SJSA1 (cell line): ENCODE results near the gene ATP6V1G3. TPM values are rescaled to one million over a fixed set of nuclear protein-coding genes. Genes with fewer than 3 reads are reported as not detected.

Experiments
- DNase-seq, 2 experiments: peaks; one replicate each; pipeline ENCODE4 v3.0.0-alpha.2; 2015 to 2020; ENCODE audit warnings: low spot score in 2 of 2, low read depth in 1 of 2
- H3K27ac ChIP-seq: fragments of 250-450 bp; sonication (Bioruptor Pico); 2 replicates; pipeline ENCODE4 v1.5.1; 2020; ENCODE audit warnings: mild to moderate bottlenecking, moderate library complexity
- H3K27me3 ChIP-seq: fragments of 250-450 bp; sonication (Bioruptor Pico); replicated peaks from 2 replicates; pipeline ENCODE4 v1.5.1; 2020; ENCODE audit warnings: mild to moderate bottlenecking, moderate library complexity
- H3K36me3 ChIP-seq: fragments of 250-450 bp; sonication (Bioruptor Pico); 2 replicates; pipeline ENCODE4 v1.5.1; 2020; ENCODE audit warnings: mild to moderate bottlenecking
- H3K4me1 ChIP-seq: fragments of 250-450 bp; sonication (Bioruptor Pico); replicated peaks from 2 replicates; pipeline ENCODE4 v1.6.1; 2021; ENCODE audit warnings: mild to moderate bottlenecking
- H3K4me3 ChIP-seq: fragments of 250-450 bp; sonication (Bioruptor Pico); 2 replicates; pipeline ENCODE4 v1.5.1; 2020; ENCODE audit warnings: mild to moderate bottlenecking
- H3K9me3 ChIP-seq: fragments of 250-450 bp; sonication (Bioruptor Pico); replicated peaks from 2 replicates; pipeline ENCODE4 v1.5.1; 2020; ENCODE audit warnings: mild to moderate bottlenecking
- total RNA-seq: library from RNA; depleted of rRNA; stranded (reverse); fragments of >200 nt; shearing (Covaris generic); gene quantifications from 2 replicates; pipeline ENCODE4 v1.2.3, GENCODE V29; 2014

ATP6V1G3 gene
- total RNA-seq, 1 experiment from 2014 or later, result not detected

DNA sequence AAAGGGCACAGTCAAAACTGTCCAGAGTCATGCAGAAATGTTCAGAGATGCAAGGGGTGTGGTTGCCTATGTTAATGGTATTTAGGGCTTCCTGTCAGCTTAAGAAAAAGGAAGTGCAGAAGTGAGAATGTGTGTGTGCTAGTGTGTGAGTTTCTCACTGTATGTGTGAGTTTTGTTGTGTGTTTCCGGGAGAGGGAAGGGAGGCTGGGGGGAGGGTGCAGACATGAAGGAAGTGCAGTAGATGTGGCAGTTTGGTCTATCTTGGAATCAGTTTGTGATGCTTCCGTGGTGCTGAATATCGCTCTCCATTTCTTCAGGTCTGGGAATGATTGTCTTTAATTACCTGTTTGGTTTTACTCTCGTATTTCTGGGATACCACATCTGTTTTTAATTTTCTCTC is 16.5 kb upstream of the ATP6V1G3 start:
- H3K36me3 ChIP-seq, result no peaks in the 10 kb centered on the region
- no peak overlapping the region for H3K4me3 ChIP-seq
- H3K4me1 ChIP-seq, result no peaks in the 10 kb centered on the region
- DNase-seq, result no peak
- H3K27me3 ChIP-seq, result no peaks in the 10 kb centered on the region
- no peak overlapping the region for H3K27ac ChIP-seq
- no peaks in the 10 kb centered on the region for H3K9me3 ChIP-seq

- H3K4me3 ChIP-seq, result no peak overlapping the region
- no peak for DNase-seq
- H3K36me3 ChIP-seq, result no peaks in the 10 kb centered on the region
- no peaks in the 10 kb centered on the region for H3K9me3 ChIP-seq
- H3K27ac ChIP-seq, result no peak overlapping the region
- H3K27me3 ChIP-seq, result no peaks in the 10 kb centered on the region
- H3K4me1 ChIP-seq, result no peaks in the 10 kb centered on the region
Observed at GRCh38 chr1:198552668-198553416, 12.4 kb upstream of the ATP6V1G3 start.

- no peak overlapping the region for H3K4me3 ChIP-seq
- no peaks in the 10 kb centered on the region for H3K27me3 ChIP-seq
- no peaks in the 10 kb centered on the region for H3K36me3 ChIP-seq
- no peaks in the 10 kb centered on the region for H3K9me3 ChIP-seq
- no peaks in the 10 kb centered on the region for H3K4me1 ChIP-seq
- DNase-seq, result no peak
- H3K27ac ChIP-seq, result no peak overlapping the region
Observed at GRCh38 chr1:198550941-198551524, 10.6 kb upstream of the ATP6V1G3 start.

DNA sequence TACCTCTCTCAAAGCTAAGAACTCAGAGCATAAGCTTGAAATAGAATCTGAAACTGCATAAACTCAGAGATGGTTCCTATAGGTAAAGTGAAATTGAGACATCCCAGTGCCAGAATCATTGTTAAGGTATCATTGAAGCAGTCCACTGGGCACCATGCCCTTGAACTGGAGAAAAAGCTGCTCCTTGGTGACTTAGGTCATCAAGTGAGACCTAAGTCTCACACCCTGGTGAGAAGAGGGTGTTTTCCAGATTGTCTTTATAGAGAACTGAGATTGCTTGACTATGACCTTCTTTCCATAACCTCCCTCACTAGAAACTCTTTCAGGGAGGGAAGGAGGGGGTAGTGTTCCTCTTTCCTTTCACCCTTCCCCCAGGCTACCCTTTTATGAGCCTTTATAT is 9.4 kb upstream of the ATP6V1G3 start:
- Histone ChIP-seq H3K9me3 (no peaks in the 10 kb centered on the region), H3K4me1 (no peaks in the 10 kb centered on the region), H3K4me3 (no peak overlapping the region), H3K27ac (no peak overlapping the region), H3K36me3 (no peaks in the 10 kb centered on the region), H3K27me3 (no peaks in the 10 kb centered on the region)
- DNase-seq, result no peak

GRCh38 chr1:198548890-198549289 is 8.4 kb upstream of the ATP6V1G3 start:
- H3K9me3 ChIP-seq, result no peaks in the 10 kb centered on the region
- no peaks in the 10 kb centered on the region for H3K36me3 ChIP-seq
- H3K4me3 ChIP-seq, result no peak overlapping the region
- no peaks in the 10 kb centered on the region for H3K27me3 ChIP-seq
- DNase-seq, result no peak
- no peaks in the 10 kb centered on the region for H3K4me1 ChIP-seq
- no peak overlapping the region for H3K27ac ChIP-seq

- Histone ChIP-seq H3K27me3 (no peaks in the 10 kb centered on the region), H3K36me3 (no peaks in the 10 kb centered on the region), H3K4me3 (no peak overlapping the region), H3K9me3 (no peaks in the 10 kb centered on the region), H3K27ac (no peak overlapping the region), H3K4me1 (no peaks in the 10 kb centered on the region)
- no peak for DNase-seq
Observed at GRCh38 chr1:198545156-198545555, 4.7 kb upstream of the ATP6V1G3 start.

DNA sequence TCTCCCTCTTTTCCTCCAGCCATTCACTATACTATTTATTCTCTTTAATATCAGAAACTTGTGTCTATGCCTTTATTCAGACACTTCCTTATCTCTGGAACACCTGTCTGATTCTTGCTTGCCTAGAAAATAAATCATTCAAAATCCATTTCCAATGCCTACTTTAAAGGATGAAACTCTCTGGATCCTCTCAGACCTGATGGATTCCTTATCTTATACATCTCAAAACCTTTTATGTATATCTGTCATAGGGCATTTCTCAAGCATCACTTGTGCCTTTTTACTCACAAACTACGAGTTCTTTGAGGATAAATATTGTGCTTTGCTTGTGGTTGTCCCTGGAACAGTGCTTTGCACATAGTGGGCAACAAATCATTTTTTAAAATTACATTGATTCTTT is 3.8 kb upstream of the ATP6V1G3 start:
- Histone ChIP-seq H3K27ac (no peak overlapping the region), H3K36me3 (no peaks in the 10 kb centered on the region), H3K4me3 (no peak overlapping the region), H3K27me3 (no peaks in the 10 kb centered on the region), H3K9me3 (no peaks in the 10 kb centered on the region), H3K4me1 (no peaks in the 10 kb centered on the region)
- no peak for DNase-seq

- no peaks in the 10 kb centered on the region for H3K36me3 ChIP-seq
- H3K4me1 ChIP-seq, result no peaks in the 10 kb centered on the region
- H3K27ac ChIP-seq, result no peak overlapping the region
- H3K27me3 ChIP-seq, result no peaks in the 10 kb centered on the region
- DNase-seq, result no peak
- no peaks in the 10 kb centered on the region for H3K9me3 ChIP-seq
- H3K4me3 ChIP-seq, result no peak overlapping the region
Observed at GRCh38 chr1:198543670-198544260, 3.3 kb upstream of the ATP6V1G3 start.

- Histone ChIP-seq H3K27me3 (no peaks in the 10 kb centered on the region), H3K9me3 (no peaks in the 10 kb centered on the region), H3K36me3 (no peaks in the 10 kb centered on the region), H3K4me3 (no peak overlapping the region), H3K4me1 (no peaks in the 10 kb centered on the region), H3K27ac (no peak overlapping the region)
- DNase-seq, result no peak
Observed at GRCh38 chr1:198542632-198543031, 2.2 kb upstream of the ATP6V1G3 start.

DNA sequence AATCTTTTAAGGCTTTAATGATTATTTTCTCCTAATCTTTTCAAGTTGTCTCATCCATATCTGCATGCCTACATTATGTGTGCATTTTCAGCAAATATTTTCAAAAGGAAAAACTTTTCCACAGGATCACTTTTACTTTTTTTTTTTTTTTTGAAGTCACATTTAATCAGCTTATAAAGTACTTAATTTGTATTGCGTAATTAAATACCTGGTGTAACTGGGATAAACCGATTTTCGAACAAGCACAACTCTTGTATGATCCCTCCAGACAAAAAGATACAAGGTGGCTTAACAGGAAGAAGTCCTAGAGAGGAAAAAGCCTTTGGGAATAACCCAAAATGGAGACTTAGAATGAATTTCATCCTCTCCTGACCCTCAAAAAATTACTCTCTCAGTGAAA is 1.3 kb upstream of the ATP6V1G3 start:
- DNase-seq, result no peak
- Histone ChIP-seq H3K4me3 (no peak overlapping the region), H3K4me1 (no peaks in the 10 kb centered on the region), H3K27ac (no peak overlapping the region), H3K27me3 (no peaks in the 10 kb centered on the region), H3K9me3 (no peaks in the 10 kb centered on the region), H3K36me3 (no peaks in the 10 kb centered on the region)

DNA sequence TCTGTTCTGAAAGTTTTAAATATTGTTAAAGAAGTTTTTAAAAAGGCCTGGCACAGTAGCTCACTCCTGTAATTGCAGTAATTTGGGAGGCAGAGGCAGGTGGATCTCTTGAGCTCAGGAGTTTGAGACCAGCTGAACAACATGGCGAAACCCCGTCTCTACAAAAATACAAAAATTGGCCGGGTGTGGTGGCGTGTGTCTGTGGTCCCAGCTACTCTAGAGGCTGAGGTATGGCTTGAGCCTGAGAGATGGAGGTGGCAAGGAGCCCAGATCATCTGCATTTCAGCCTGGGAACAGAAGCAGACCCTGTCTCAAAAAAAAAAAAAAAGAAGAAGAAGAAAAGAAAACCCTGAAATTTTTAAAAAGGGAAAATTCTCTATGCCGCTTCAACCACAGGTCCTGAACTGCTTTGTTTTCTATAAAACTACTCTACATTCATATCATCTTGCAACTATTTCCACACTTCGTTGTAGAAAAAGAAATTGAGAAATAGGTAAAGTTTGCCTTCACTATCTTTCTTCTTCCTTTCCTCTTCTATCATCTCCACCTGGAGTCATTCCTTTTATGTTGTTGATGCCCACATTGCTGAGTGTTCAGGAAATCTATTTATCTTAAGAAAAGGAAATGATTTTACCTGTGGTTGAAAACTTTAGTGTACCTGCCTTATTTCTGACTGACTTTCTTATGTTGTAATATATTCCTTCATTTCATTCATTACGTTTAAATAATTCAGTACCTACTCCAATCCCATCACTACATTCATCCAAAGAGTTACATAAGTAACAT is 1.7 kb downstream of the ATP6V1G3 start:
- Histone ChIP-seq H3K36me3 (no peaks in the 10 kb centered on the region), H3K4me3 (no peak overlapping the region), H3K4me1 (no peaks in the 10 kb centered on the region), H3K27ac (no peak overlapping the region), H3K27me3 (no peaks in the 10 kb centered on the region), H3K9me3 (no peaks in the 10 kb centered on the region)
- no peak for DNase-seq

- DNase-seq, result no peak
- no peaks in the 10 kb centered on the region for H3K27me3 ChIP-seq
- H3K27ac ChIP-seq, result no peak overlapping the region
- H3K4me3 ChIP-seq, result no peak overlapping the region
- H3K4me1 ChIP-seq, result no peaks in the 10 kb centered on the region
- H3K9me3 ChIP-seq, result no peaks in the 10 kb centered on the region
- no peaks in the 10 kb centered on the region for H3K36me3 ChIP-seq
Observed at GRCh38 chr1:198535631-198536030, 4.8 kb downstream of the ATP6V1G3 start.

- Histone ChIP-seq H3K36me3 (no peaks in the 10 kb centered on the region), H3K27ac (no peak overlapping the region), H3K9me3 (no peaks in the 10 kb centered on the region), H3K4me1 (no peaks in the 10 kb centered on the region), H3K27me3 (no peaks in the 10 kb centered on the region), H3K4me3 (no peak overlapping the region)
- no peak for DNase-seq
Observed at GRCh38 chr1:198534548-198535418, 5.7 kb downstream of the ATP6V1G3 start.
